ENCODE results near the gene MSMP.

DNA sequence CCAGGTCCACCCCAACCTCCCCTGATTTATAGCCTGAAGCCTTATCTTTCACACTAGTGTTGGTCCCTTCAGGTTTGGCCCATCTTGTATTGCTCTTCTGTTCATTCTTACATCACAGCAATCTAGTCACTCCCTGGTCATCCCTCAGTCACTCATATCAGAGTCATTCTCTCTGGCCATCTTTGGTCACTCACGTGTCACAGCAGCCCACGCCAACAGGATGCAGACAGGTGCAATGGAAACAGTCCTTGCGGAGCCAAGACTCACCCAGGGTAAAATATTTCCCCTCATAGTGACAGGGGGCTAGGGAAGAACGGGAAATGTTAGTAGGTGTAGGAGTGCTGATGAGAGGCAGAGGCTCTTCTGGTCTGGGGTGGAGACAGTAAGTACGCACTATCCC lies 610 bp downstream of the MSMP start:
- TF ChIP-seq CTCF (IDR thresholded peaks at IDR 0.05), result no peak
- no peak for TF ChIP-seq POLR2A (IDR thresholded peaks at IDR 0.05)
- no peak for TF ChIP-seq POLR2AphosphoS5 (IDR thresholded peaks at IDR 0.05; ENCODE audit: insufficient read depth in 1 of 2, low read depth in 1 of 2)

All from vagina (tissue), 2 donors.